Measurements from ENCODE around the gene DNAJC13.
"Not testable (repeated sequence)": the region's sequence is repeated elsewhere in the genome, so short reads cannot be mapped to it uniquely, and the experiment has no call there.

Gene DNAJC13

GRCh38 chr3:132416807-132417694, at the start of gene DNAJC13:
Gene DNAJC13, plus strand, starts transcription at chr3:132417502. Its CDS starts 17,049 bp downstream, at chr3:132434551.
- peak; percentile 91 for DNase-seq (ENCODE audit: low read depth)

- no peak for DNase-seq (ENCODE audit: low read depth)
Observed at GRCh38 chr3:132368515-132368914, 48.8 kb upstream of the DNAJC13 start.

GRCh38 chr3:132368962-132369361, 48.3 kb upstream of the DNAJC13 start:
- no peak for DNase-seq (ENCODE audit: low read depth)

GRCh38 chr3:132376945-132377354, 40.4 kb upstream of the DNAJC13 start:
- DNase-seq (ENCODE audit: low read depth), result not testable (repeated sequence)

GRCh38 chr3:132378048-132378762, 39.1 kb upstream of the DNAJC13 start:
- DNase-seq (ENCODE audit: low read depth), result no peak

- no peak for DNase-seq (ENCODE audit: low read depth)
Observed at GRCh38 chr3:132378846-132379245, 38.5 kb upstream of the DNAJC13 start.

- DNase-seq (ENCODE audit: low read depth), result no peak
Observed at GRCh38 chr3:132380920-132381319, 36.4 kb upstream of the DNAJC13 start.

GRCh38 chr3:132381348-132381944, 35.9 kb upstream of the DNAJC13 start:
- no peak for DNase-seq (ENCODE audit: low read depth)

- DNase-seq (ENCODE audit: low read depth), result no peak
Observed at GRCh38 chr3:132382267-132382666, 35.0 kb upstream of the DNAJC13 start.

GRCh38 chr3:132382688-132383194, 34.6 kb upstream of the DNAJC13 start:
- no peak for DNase-seq (ENCODE audit: low read depth)

- DNase-seq (ENCODE audit: low read depth), result no peak
Observed at GRCh38 chr3:132386259-132386658, 31.0 kb upstream of the DNAJC13 start.

- not testable (repeated sequence) for DNase-seq (ENCODE audit: low read depth)
Observed at GRCh38 chr3:132392675-132393074, 24.6 kb upstream of the DNAJC13 start.

- peak; percentile 37 for DNase-seq (ENCODE audit: low read depth)
Observed at GRCh38 chr3:132394320-132394719, 23.0 kb upstream of the DNAJC13 start.

- no peak for DNase-seq (ENCODE audit: low read depth)
Observed at GRCh38 chr3:132395126-132395525, 22.2 kb upstream of the DNAJC13 start.

- DNase-seq (ENCODE audit: low read depth), result no peak
Observed at GRCh38 chr3:132396255-132396654, 21.0 kb upstream of the DNAJC13 start.

- not testable (repeated sequence) for DNase-seq (ENCODE audit: low read depth)
Observed at GRCh38 chr3:132396776-132397175, 20.5 kb upstream of the DNAJC13 start.

- DNase-seq (ENCODE audit: low read depth), result peak; percentile 45
Observed at GRCh38 chr3:132399054-132399929, 18.0 kb upstream of the DNAJC13 start.

- no peak for DNase-seq (ENCODE audit: low read depth)
Observed at GRCh38 chr3:132401255-132401654, 16.0 kb upstream of the DNAJC13 start.

GRCh38 chr3:132404276-132404675, 13.0 kb upstream of the DNAJC13 start:
- no peak for DNase-seq (ENCODE audit: low read depth)

- DNase-seq (ENCODE audit: low read depth), result no peak
Observed at GRCh38 chr3:132405188-132405587, 12.1 kb upstream of the DNAJC13 start.

GRCh38 chr3:132405609-132406299, 11.5 kb upstream of the DNAJC13 start:
- DNase-seq (ENCODE audit: low read depth), result no peak
